ENCODE measurements around the gene MRPL34. TPM values are rescaled to one million over a fixed set of nuclear protein-coding genes. Genes with fewer than 3 reads are reported as not detected.

Gene MRPL34
- total RNA-seq, 4 donors from 2014 or later = 42.7 to 89.5 (median 73.1) TPM

GRCh38 chr19:17347361-17347760 lies 41.7 kb downstream of the MRPL34 start:
- Histone ChIP-seq H3K27ac (peak overlapping the region; percentile 72), H3K4me3 (no peak overlapping the region), H3K9me3 (no peaks in the 10 kb centered on the region), H3K4me1 (peaks cover 35% of the 10 kb centered on the region), H3K27me3 (peaks cover 7% of the 10 kb centered on the region), H3K36me3 (peaks cover 2% of the 10 kb centered on the region)
- WGBS = 16% methylated on average over 6 of the region's 6 CpGs
- peak in 1 of 2 donors; percentile 56 for DNase-seq (ENCODE audit: low spot score in 2 of 2)
- TF ChIP-seq CTCF (IDR thresholded peaks at IDR 0.05) = no peak
- no peak for TF ChIP-seq EP300 (IDR thresholded peaks at IDR 0.05)
- no peak for TF ChIP-seq POLR2A (IDR thresholded peaks at IDR 0.05)
- no peak for TF ChIP-seq POLR2AphosphoS5 (IDR thresholded peaks at IDR 0.05)

GRCh38 chr19:17347877-17348276 lies 42.2 kb downstream of the MRPL34 start:
- Histone ChIP-seq H3K9me3 (no peaks in the 10 kb centered on the region), H3K36me3 (no peaks in the 10 kb centered on the region), H3K4me3 (no peak overlapping the region), H3K27ac (peak overlapping the region; percentile 72), H3K4me1 (peaks cover 35% of the 10 kb centered on the region), H3K27me3 (peaks cover 7% of the 10 kb centered on the region)
- TF ChIP-seq EP300 (IDR thresholded peaks at IDR 0.05) (no peak), POLR2A (IDR thresholded peaks at IDR 0.05) (no peak), POLR2AphosphoS5 (IDR thresholded peaks at IDR 0.05) (no peak), CTCF (IDR thresholded peaks at IDR 0.05) (no peak)
- no peak for DNase-seq (ENCODE audit: low spot score in 2 of 2)
- WGBS = 59% methylated on average over 2 of the region's 2 CpGs

- H3K9me3 ChIP-seq = no peaks in the 10 kb centered on the region
- TF ChIP-seq POLR2AphosphoS5 (IDR thresholded peaks at IDR 0.05) = peak in 2 of 3 donors; percentile 43 to 57
- no peak for TF ChIP-seq EP300 (IDR thresholded peaks at IDR 0.05)
- H3K4me3 ChIP-seq = no peak overlapping the region
- H3K36me3 ChIP-seq = no peaks in the 10 kb centered on the region
- DNase-seq (ENCODE audit: low spot score in 2 of 2) = peak in 1 of 2 donors; percentile 77
- peaks cover 35% of the 10 kb centered on the region for H3K4me1 ChIP-seq
- peak overlapping the region; percentile 72 for H3K27ac ChIP-seq
- H3K27me3 ChIP-seq = peaks cover 7% of the 10 kb centered on the region
- WGBS = 3% methylated on average over 12 of the region's 12 CpGs
Observed at GRCh38 chr19:17348700-17349099, 43.0 kb downstream of the MRPL34 start.

- no peak for TF ChIP-seq POLR2A (IDR thresholded peaks at IDR 0.05)
- TF ChIP-seq EP300 (IDR thresholded peaks at IDR 0.05) = no peak
- TF ChIP-seq POLR2AphosphoS5 (IDR thresholded peaks at IDR 0.05) = no peak
- TF ChIP-seq CTCF (IDR thresholded peaks at IDR 0.05) = no peak
- H3K4me3 ChIP-seq = no peak overlapping the region
- peaks cover 7% of the 10 kb centered on the region for H3K27me3 ChIP-seq
- no peak overlapping the region for H3K27ac ChIP-seq
- WGBS = 90% methylated on average over 43 of the region's 45 CpGs
- peaks cover 27% of the 10 kb centered on the region for H3K4me1 ChIP-seq
- H3K36me3 ChIP-seq = no peaks in the 10 kb centered on the region
- DNase-seq (ENCODE audit: low spot score in 2 of 2) = no peak
- no peaks in the 10 kb centered on the region for H3K9me3 ChIP-seq
Observed at GRCh38 chr19:17351815-17352435, 46.3 kb downstream of the MRPL34 start.

GRCh38 chr19:17352608-17353280 lies 47.1 kb downstream of the MRPL34 start:
- Histone ChIP-seq H3K9me3 (no peaks in the 10 kb centered on the region), H3K27me3 (peaks cover 7% of the 10 kb centered on the region), H3K4me1 (peaks cover 19% of the 10 kb centered on the region), H3K27ac (no peak overlapping the region), H3K36me3 (no peaks in the 10 kb centered on the region), H3K4me3 (no peak overlapping the region)
- DNase-seq (ENCODE audit: low spot score in 2 of 2) = peak in 1 of 2 donors; percentile 58
- 56% methylated on average over 14 of the region's 14 CpGs for WGBS
- TF ChIP-seq EP300 (IDR thresholded peaks at IDR 0.05) = no peak
- peak in 1 of 3 donors; percentile 43 for TF ChIP-seq POLR2AphosphoS5 (IDR thresholded peaks at IDR 0.05)
- no peak for TF ChIP-seq CTCF (IDR thresholded peaks at IDR 0.05)
- TF ChIP-seq POLR2A (IDR thresholded peaks at IDR 0.05) = no peak
